Measurements from ENCODE around the gene FREM3.

FREM3 gene

GRCh38 chr4:143658336-143658735, 42.1 kb downstream of the FREM3 start:
- no peak for DNase-seq

GRCh38 chr4:143654571-143654970, 45.9 kb downstream of the FREM3 start:
- DNase-seq, result no peak

GRCh38 chr4:143653031-143653430, 47.4 kb downstream of the FREM3 start:
- no peak for DNase-seq

GRCh38 chr4:143643399-143643798, 57.1 kb downstream of the FREM3 start:
- DNase-seq, result no peak

- no peak for DNase-seq
Measured at GRCh38 chr4:143642611-143643010, 57.9 kb downstream of the FREM3 start.

GRCh38 chr4:143641361-143641760, 59.1 kb downstream of the FREM3 start:
- no peak for DNase-seq

- no peak for DNase-seq
Measured at GRCh38 chr4:143634763-143635162, 65.7 kb downstream of the FREM3 start.

- DNase-seq, result no peak
Measured at GRCh38 chr4:143633833-143634232, 66.6 kb downstream of the FREM3 start.

- no peak for DNase-seq
Measured at GRCh38 chr4:143626134-143626911, 74.2 kb downstream of the FREM3 start.

GRCh38 chr4:143625632-143626031, 74.8 kb downstream of the FREM3 start:
- no peak for DNase-seq

GRCh38 chr4:143623896-143624295, 76.6 kb downstream of the FREM3 start:
- DNase-seq, result no peak

GRCh38 chr4:143618811-143619210, 81.7 kb downstream of the FREM3 start:
- DNase-seq, result no peak

GRCh38 chr4:143617994-143618679, 82.3 kb downstream of the FREM3 start:
- no peak for DNase-seq

GRCh38 chr4:143616771-143617170, 83.7 kb downstream of the FREM3 start:
- no peak for DNase-seq

GRCh38 chr4:143609492-143609891, 91.0 kb downstream of the FREM3 start:
- DNase-seq, result no peak

- no peak for DNase-seq
Measured at GRCh38 chr4:143606480-143606879, 94.0 kb downstream of the FREM3 start.

- no peak for DNase-seq
Measured at GRCh38 chr4:143599827-143600226, 100.6 kb downstream of the FREM3 start.

- no peak for DNase-seq
Measured at GRCh38 chr4:143598816-143599215, 101.7 kb downstream of the FREM3 start.

GRCh38 chr4:143597276-143597675, 103.2 kb downstream of the FREM3 start:
- no peak for DNase-seq

GRCh38 chr4:143587703-143588102, 112.8 kb downstream of the FREM3 start:
- no peak for DNase-seq

GRCh38 chr4:143586080-143586479, 114.4 kb downstream of the FREM3 start:
- DNase-seq, result no peak

- DNase-seq, result no peak
Measured at GRCh38 chr4:143585548-143585947, 114.9 kb downstream of the FREM3 start.

- no peak for DNase-seq
Measured at GRCh38 chr4:143581331-143581946, 119.0 kb downstream of the FREM3 start.

- no peak for DNase-seq
Measured at GRCh38 chr4:143575331-143575730, 125.1 kb downstream of the FREM3 start.

Measured in NCI-H2107 (cell line).